GM10266 (cell line): ENCODE measurements around the gene PLSCR3.

ENCODE experiments used
- DNase-seq: peaks from one replicate; pipeline ENCODE4 v3.0.0; 2012; ENCODE audit errors: extremely low spot score
- CTCF ChIP-seq: IDR thresholded peaks from 2 replicates; pipeline ENCODE4 v1.5.1; 2012; ENCODE audit warnings: mild to moderate bottlenecking, low read depth; ENCODE audit not compliant: control insufficient read depth, insufficient read depth; ENCODE audit errors: missing control alignments

PLSCR3 gene

GRCh38 chr17:7354262-7354843 lies 40.0 kb downstream of the PLSCR3 start:
- DNase-seq, result peak; percentile 59
- no peak for TF ChIP-seq CTCF

- no peak for DNase-seq
These were observed 41.3 kb downstream of the PLSCR3 start for GRCh38 chr17:7352910-7353635.

GRCh38 chr17:7352503-7352889 lies 41.8 kb downstream of the PLSCR3 start:
- peak; percentile 49 for TF ChIP-seq CTCF
- no peak for DNase-seq

More at GRCh38 chr17:7352910-7353635, 41.3 kb downstream of the PLSCR3 start:
- no peak for TF ChIP-seq CTCF

- peak; percentile 96 for DNase-seq
- TF ChIP-seq CTCF, result no peak
These were observed 42.4 kb downstream of the PLSCR3 start, which contains the start of gene KCTD11 for GRCh38 chr17:7351665-7352502. KCTD11 (plus strand) TSS chr17:7352162.

- no peak for TF ChIP-seq CTCF
- no peak for DNase-seq
These were observed 45.7 kb downstream of the PLSCR3 start for GRCh38 chr17:7348478-7349242.

- TF ChIP-seq CTCF, result no peak
- no peak for DNase-seq
These were observed 46.5 kb downstream of the PLSCR3 start for GRCh38 chr17:7347630-7348477.
